ENCODE measurements around the gene NOXO1. TPM values are rescaled to one million over a fixed set of nuclear protein-coding genes. Genes with fewer than 3 reads are reported as not detected.

NOXO1 gene
- total RNA-seq, 1 donor from 2014 or later, result 0.96 TPM

DNA sequence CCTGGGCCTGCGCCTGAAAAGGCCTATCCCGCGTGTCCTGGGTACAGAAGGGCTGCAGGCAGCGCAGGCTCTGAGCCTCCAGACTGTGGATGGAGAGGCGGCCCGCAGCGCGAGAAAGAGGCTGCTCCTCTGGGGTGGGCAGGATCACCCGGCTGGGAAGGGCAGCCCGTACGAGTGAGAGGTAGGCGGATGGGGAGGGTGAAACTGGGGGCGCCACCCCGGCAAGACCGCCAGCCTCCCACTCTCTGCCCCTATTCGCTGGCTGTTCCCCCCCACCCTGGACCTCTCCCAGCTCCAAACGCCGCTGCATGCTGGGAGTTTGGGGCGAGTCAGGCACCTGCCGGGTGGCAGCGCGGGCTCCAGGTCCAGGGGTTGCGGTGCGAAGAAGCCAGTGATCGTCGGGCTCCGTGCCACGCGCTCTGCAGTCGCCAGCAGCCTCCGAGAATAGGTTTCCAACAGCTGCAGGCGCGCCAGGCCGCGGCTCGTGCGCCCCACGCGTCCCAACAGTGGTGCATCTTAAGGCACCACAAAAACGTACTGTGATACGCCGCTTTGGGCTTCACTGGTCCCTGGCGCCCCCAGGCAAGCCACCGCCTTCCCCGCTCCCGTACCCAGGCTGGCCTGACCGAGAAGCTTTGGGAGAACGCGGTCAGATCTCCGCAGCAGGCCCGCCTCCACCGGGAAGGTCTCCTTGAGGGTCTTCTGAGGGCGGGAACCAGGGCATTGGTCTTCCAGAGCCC is 1.1 kb downstream of the NOXO1 start:
- Histone ChIP-seq H3K36me3 (ENCODE audit: control insufficient read depth, insufficient read depth, low read length) (peaks cover 4% of the 10 kb centered on the region), H3K4me3 (ENCODE audit: low read depth, low read length) (no peak overlapping the region), H3K27me3 (ENCODE audit: control insufficient read depth, insufficient read depth, low read length) (peaks cover 56% of the 10 kb centered on the region)
- no peak for DNase-seq (ENCODE audit: low read depth)
- TF ChIP-seq, protein P1, sequence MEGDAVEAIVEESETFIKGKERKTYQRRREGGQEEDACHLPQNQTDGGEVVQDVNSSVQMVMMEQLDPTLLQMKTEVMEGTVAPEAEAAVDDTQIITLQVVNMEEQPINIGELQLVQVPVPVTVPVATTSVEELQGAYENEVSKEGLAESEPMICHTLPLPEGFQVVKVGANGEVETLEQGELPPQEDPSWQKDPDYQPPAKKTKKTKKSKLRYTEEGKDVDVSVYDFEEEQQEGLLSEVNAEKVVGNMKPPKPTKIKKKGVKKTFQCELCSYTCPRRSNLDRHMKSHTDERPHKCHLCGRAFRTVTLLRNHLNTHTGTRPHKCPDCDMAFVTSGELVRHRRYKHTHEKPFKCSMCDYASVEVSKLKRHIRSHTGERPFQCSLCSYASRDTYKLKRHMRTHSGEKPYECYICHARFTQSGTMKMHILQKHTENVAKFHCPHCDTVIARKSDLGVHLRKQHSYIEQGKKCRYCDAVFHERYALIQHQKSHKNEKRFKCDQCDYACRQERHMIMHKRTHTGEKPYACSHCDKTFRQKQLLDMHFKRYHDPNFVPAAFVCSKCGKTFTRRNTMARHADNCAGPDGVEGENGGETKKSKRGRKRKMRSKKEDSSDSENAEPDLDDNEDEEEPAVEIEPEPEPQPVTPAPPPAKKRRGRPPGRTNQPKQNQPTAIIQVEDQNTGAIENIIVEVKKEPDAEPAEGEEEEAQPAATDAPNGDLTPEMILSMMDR (IDR thresholded peaks at IDR 0.05; ENCODE audit: insufficient read depth, low read length, poor library complexity, severe bottlenecking), result no peak

DNA sequence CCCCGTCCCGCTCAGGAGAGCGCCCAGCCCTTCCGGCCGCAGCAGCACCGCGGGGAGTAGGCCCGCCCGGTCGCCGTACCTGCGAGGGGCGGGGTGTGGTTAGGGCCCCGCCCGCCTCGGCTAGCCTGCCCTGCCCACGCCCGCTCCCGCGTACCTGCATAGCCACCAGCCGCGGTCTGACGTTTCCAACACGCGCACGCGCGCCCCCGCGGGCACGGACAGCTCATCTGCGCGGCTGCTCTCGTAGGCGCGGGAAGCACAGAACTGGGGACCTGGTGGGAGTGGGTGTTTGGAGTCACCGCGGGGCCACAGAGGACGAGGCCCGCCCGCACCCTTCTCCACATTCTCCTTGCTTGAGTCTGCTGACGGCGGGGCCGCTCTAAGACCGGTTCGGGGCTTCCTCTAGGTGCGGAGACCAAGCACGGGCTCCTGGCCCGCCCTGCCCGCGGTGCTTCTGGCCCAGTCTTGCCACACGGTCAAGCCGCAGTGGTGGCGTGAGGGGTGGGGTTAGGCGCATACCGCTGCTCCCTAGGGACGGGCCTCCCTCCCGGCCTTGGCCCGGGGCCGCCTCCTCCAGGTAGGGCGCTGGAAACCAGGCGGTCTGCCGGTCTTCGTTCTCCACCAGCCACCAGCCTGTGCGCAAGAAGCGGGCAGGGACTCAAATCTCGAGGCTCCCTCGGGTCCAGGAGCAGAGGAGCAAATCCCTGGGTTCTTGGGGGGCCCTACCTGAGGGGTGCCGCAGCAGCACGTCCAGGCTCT is 1.8 kb downstream of the NOXO1 start:
- Histone ChIP-seq H3K27me3 (ENCODE audit: control insufficient read depth, insufficient read depth, low read length) (peaks cover 56% of the 10 kb centered on the region), H3K36me3 (ENCODE audit: control insufficient read depth, insufficient read depth, low read length) (peaks cover 6% of the 10 kb centered on the region), H3K4me3 (ENCODE audit: low read depth, low read length) (no peak overlapping the region)
- no peak for DNase-seq (ENCODE audit: low read depth)
- TF ChIP-seq, protein P1 (IDR thresholded peaks at IDR 0.05; ENCODE audit: insufficient read depth, low read length, poor library complexity, severe bottlenecking), result no peak

DNA sequence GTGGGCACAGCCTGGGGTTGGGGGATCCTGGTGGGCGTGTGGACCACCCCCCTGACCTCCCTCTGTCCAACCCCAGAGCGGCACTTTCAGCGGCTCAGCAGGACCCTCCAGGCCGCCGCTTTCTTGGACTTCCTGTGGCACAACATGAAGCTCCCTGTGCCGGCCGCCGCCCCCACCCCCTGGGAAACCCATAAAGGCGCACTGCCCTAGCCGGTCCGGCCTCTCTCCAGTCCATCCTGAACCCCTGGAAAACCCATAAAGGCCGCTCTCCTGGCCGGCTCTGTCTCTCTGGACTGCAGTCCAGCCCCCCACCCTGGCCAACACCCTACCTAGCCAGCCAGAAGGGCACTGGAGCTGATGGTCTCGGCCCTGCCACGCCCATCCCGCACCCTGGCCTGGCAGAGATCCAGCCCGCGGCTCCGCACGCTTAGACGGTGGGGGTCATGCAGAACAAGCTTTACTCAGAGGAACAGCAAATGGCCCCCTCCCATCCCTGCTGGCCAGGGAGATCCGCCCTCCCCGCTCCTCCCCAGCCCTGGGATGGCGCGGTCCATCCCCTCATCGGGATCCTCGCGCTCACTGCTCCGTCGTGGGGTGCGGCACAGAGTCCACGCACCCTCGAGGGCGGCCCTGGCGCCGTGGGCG is 2.7 kb downstream of the NOXO1 start:
- Histone ChIP-seq H3K36me3 (ENCODE audit: control insufficient read depth, insufficient read depth, low read length) (peaks cover 6% of the 10 kb centered on the region), H3K27me3 (ENCODE audit: control insufficient read depth, insufficient read depth, low read length) (peaks cover 55% of the 10 kb centered on the region), H3K4me3 (ENCODE audit: low read depth, low read length) (no peak overlapping the region)
- no peak for DNase-seq (ENCODE audit: low read depth)
- TF ChIP-seq, protein P1 (IDR thresholded peaks at IDR 0.05; ENCODE audit: insufficient read depth, low read length, poor library complexity, severe bottlenecking), result no peak

DNA sequence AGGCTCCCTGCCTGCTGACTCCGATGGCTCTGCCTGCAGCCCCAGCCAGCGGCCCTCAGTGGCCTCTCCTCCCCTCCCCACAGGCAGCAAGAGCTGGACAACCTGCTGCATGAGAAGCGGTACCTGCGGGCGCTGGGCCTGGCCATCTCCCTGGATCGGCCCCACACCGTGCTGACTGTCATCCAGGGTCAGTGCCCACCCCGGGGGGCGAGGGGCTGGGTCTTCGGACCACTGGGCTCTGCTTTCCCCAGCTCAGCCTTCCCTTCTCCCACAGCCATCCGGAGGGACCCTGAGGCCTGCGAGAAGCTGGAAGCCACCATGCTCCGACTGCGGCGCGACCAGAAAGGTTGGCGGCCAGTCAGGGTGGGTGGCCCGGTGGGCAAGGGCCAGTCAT is 3.4 kb downstream of the NOXO1 start:
- peaks cover 6% of the 10 kb centered on the region for H3K36me3 ChIP-seq (ENCODE audit: control insufficient read depth, insufficient read depth, low read length)
- no peak overlapping the region for H3K4me3 ChIP-seq (ENCODE audit: low read depth, low read length)
- no peak for DNase-seq (ENCODE audit: low read depth)
- TF ChIP-seq, protein P1 (IDR thresholded peaks at IDR 0.05; ENCODE audit: insufficient read depth, low read length, poor library complexity, severe bottlenecking), result no peak
- peaks cover 48% of the 10 kb centered on the region for H3K27me3 ChIP-seq (ENCODE audit: control insufficient read depth, insufficient read depth, low read length)

DNA sequence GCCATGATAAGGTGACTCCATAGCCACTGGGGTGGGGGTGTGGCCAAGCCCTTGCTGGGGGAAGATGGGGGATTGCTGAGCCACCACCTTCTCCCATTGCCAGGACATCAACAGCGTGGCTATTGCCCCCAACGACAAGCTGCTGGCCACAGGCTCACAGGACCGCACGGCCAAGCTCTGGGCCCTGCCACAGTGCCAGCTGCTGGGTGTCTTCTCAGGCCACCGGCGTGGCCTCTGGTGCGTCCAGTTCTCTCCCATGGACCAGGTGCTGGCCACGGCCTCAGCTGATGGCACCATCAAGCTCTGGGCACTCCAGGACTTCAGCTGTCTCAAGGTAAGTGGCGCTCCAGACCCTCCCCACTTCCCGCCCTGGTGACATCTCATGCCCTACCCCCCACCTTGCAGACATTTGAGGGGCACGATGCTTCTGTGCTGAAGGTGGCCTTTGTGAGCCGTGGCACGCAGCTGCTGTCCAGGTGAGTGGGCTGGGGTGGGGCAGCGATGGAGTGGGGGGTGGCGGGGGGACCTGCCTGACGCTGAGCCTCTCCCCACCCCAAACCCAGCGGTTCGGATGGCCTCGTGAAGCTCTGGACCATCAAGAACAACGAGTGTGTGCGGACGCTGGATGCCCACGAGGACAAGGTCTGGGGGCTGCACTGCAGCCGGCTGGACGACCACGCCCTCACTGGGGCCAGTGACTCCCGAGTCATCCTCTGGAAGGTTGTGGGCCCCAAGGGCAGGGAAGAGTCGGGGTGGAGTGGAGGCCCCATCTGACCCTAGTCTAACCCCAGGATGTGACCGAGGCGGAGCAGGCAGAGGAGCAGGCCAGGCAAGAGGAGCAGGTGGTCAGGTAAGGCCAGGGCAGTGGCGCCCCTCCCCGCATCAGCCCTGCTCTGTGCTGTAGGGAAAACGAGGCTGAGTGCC is 4.1 kb downstream of the NOXO1 start:
- H3K4me3 ChIP-seq (ENCODE audit: low read depth, low read length), result no peak overlapping the region
- H3K27me3 ChIP-seq (ENCODE audit: control insufficient read depth, insufficient read depth, low read length), result peaks cover 41% of the 10 kb centered on the region
- TF ChIP-seq, protein P1 (IDR thresholded peaks at IDR 0.05; ENCODE audit: insufficient read depth, low read length, poor library complexity, severe bottlenecking), result no peak
- DNase-seq (ENCODE audit: low read depth), result no peak
- peaks cover 6% of the 10 kb centered on the region for H3K36me3 ChIP-seq (ENCODE audit: control insufficient read depth, insufficient read depth, low read length)

Data from kidney epithelial cell (primary cell).